Measurements from ENCODE around the gene C1QL4.
"Not testable (repeated sequence)": the region's sequence is repeated elsewhere in the genome, so short reads cannot be mapped to it uniquely, and the experiment has no call there.

Gene C1QL4

GRCh38 chr12:49336645-49337584 lies at the start of gene C1QL4:
Gene C1QL4 (minus strand): TSS chr12:49337188. CDS start chr12:49336477, 711 bp downstream.
- no peak for DNase-seq

- DNase-seq = not testable (repeated sequence)
Observed at GRCh38 chr12:49380184-49380583, 43.2 kb upstream of the C1QL4 start.

- no peak for DNase-seq
Observed at GRCh38 chr12:49377386-49377785, 40.4 kb upstream of the C1QL4 start.

- DNase-seq = no peak
Observed at GRCh38 chr12:49375406-49375805, 38.4 kb upstream of the C1QL4 start.

GRCh38 chr12:49370539-49370938 lies 33.6 kb upstream of the C1QL4 start:
- DNase-seq = no peak

- DNase-seq = no peak
Observed at GRCh38 chr12:49369411-49370145, 32.6 kb upstream of the C1QL4 start.

GRCh38 chr12:49368240-49368600 lies 31.2 kb upstream of the C1QL4 start:
- DNase-seq = no peak

- DNase-seq = no peak
Observed at GRCh38 chr12:49367381-49368239, 30.6 kb upstream of the C1QL4 start, which contains the start of gene SPATS2. Gene SPATS2 (plus strand): TSS chr12:49367462. CDS start chr12:49461013, 93,551 bp downstream.

GRCh38 chr12:49366652-49367380 lies 29.8 kb upstream of the C1QL4 start:
- peak; percentile 68 for DNase-seq

GRCh38 chr12:49366096-49366651 lies 29.2 kb upstream of the C1QL4 start:
- DNase-seq = no peak

- no peak for DNase-seq
Observed at GRCh38 chr12:49365542-49365941, 28.6 kb upstream of the C1QL4 start.

GRCh38 chr12:49364989-49365388 lies 28.0 kb upstream of the C1QL4 start:
- DNase-seq = no peak

- DNase-seq = no peak
Observed at GRCh38 chr12:49362077-49362476, 25.1 kb upstream of the C1QL4 start.

GRCh38 chr12:49359671-49360070 lies 22.7 kb upstream of the C1QL4 start:
- no peak for DNase-seq

GRCh38 chr12:49358483-49359141 lies 21.6 kb upstream of the C1QL4 start:
- peak; percentile 28 for DNase-seq

GRCh38 chr12:49357103-49357678 lies 20.2 kb upstream of the C1QL4 start:
- no peak for DNase-seq

GRCh38 chr12:49355913-49356312 lies 18.9 kb upstream of the C1QL4 start:
- DNase-seq = no peak

GRCh38 chr12:49352351-49352750 lies 15.4 kb upstream of the C1QL4 start:
- no peak for DNase-seq

- no peak for DNase-seq
Observed at GRCh38 chr12:49349266-49349665, 12.3 kb upstream of the C1QL4 start.

GRCh38 chr12:49348781-49349180 lies 11.8 kb upstream of the C1QL4 start:
- DNase-seq = no peak

All from NCI-H2081 treated with DMSO at 0.1 percent for 48 hours (cell line).